Epidermal melanocyte (primary cell): ENCODE results near the gene NECAB2.
"Not testable (repeated sequence)": the region's sequence is repeated elsewhere in the genome, so short reads cannot be mapped to it uniquely, and the experiment has no call there.

Experiments used
- DNase-seq: peaks from one replicate; pipeline ENCODE4 v3.0.0; 2011; ENCODE audit warnings: low spot score; ENCODE audit not compliant: insufficient read length

The NECAB2 gene

GRCh38 chr16:83936581-83937165 is 31.4 kb upstream of the NECAB2 start:
- DNase-seq, result no peak

- no peak for DNase-seq
Measured at GRCh38 chr16:83937267-83937666, 30.8 kb upstream of the NECAB2 start.

- no peak for DNase-seq
Measured at GRCh38 chr16:83937922-83938885, 29.8 kb upstream of the NECAB2 start.

- DNase-seq, result no peak
Measured at GRCh38 chr16:83939266-83939855, 28.7 kb upstream of the NECAB2 start.

DNA sequence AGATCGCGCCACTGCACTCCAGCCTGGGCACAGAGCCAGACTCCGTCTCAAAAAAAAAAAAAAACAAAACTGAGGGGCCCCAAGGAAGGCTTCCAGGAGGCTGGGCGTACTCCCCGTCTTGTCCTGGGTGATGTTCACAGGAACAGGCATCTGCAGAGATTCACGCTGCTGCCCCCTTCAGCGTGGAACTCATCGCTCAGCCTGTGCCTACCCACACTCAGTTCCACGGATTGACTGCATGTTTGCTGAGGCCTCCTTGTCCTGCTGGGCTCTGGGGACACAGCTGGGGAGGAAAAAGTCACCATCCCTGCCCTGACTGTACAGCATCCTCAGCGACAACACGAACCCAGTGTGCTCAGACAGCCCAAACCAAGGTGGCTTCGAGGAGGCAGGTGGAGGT is 27.9 kb upstream of the NECAB2 start:
- no peak for DNase-seq

DNA sequence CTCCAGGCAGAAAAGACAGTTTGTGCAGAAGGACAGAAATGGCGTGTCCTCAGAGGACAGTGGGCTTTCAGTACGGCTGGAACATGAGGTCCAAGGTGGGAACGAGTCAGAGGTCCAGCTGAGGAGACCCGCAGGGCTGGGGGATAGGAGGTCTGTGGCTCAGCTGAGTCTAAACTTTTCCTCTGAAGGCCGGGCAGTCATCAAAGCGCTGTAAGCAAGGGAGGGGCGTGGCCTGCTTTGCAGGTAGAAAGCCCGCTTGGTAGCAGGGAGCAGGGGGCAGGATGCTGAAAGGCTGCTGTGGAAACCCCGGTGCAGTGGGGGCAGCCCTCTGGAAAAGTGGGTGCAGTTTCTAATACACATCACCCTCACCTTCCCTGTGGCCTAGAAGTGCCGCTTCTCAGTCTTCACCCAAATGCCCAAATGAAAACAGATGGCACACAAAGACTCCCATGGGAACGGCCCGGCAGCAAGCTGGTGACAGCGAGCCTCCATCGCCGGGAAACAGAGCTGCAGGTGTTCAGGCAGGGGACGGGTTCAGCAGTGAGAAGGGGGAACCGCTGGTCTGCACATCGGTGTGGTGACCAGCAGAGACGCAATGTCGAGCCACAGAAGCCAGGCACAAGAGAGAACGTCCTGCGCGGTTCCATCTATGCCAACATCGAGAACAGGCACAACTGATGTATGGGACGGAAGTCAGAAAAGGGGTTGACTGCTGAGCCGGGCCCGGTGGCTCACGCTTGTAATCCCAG is 27.2 kb upstream of the NECAB2 start:
- DNase-seq, result no peak

DNA sequence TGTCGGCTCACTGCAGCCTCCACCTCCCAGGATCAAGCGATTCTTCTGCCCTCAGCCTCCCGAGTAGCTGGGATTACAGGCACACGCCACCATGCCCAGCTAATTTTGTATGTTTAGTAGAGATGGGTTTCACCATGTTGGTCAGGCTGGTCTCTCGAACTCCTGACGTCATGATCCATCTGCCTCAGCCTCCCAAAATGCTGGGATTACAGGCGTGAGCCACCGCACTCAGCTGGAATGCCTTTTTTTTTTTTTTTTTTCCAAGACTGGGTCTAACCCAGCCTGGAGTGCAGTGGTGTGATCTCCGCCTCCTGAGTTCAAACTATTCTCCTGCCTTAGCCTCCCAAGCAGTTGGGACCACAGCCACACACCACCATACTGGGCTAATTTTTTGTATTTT is 26.5 kb upstream of the NECAB2 start:
- not testable (repeated sequence) for DNase-seq

DNA sequence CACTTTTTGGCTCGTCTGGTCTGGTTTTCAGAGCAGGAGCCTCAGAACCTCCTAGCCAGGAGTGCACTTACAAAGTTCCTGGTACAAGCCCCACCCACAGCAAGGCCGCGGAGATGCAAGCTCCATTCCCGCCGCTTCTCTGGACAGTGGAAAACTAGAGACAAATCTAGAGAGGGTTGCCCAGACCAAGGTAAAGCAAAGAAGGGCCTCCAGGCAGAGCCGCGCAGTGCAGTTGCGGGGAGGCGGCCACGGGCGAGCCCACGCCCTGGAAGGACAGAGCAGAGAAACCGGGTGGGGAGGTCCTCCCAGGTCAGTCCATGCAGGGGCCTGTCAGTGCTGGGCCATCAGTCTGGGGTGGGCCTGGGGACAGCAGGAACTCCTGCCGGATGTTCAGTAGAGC is 26.0 kb upstream of the NECAB2 start:
- DNase-seq, result no peak

DNA sequence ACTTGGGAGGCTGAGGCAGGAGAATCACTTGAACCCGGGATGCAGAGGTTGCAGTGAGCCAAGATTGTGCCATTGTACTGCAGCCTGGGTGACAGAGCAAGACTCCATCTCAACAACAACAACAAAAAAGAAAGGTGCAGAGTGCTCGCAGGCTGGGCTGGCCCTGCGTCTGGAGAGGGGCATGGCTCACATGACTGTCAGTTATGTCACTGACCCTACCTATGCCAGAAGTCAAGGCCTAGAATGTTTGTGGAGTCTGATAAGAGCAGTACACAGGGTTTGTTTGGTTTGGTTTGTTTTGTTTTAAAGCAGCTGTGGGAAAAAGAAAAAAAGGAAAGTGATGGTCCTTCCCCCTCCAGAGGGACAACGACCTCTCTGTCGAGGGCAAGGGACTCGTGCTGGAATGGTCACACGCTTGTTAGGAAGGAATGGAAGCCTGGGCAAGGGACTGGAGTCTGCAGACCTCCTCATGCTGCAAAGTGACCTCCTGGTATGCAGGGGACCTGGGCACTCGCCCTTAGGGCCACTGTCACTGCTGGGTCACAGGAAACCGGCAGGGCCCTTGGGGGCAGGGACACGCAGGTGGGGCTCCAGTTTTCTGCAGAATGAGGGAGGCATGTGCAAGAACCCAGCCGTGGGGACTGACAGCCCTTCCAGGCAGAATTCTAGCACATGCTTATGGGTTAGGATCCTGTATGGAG is 25.1 kb upstream of the NECAB2 start:
- DNase-seq, result no peak

DNA sequence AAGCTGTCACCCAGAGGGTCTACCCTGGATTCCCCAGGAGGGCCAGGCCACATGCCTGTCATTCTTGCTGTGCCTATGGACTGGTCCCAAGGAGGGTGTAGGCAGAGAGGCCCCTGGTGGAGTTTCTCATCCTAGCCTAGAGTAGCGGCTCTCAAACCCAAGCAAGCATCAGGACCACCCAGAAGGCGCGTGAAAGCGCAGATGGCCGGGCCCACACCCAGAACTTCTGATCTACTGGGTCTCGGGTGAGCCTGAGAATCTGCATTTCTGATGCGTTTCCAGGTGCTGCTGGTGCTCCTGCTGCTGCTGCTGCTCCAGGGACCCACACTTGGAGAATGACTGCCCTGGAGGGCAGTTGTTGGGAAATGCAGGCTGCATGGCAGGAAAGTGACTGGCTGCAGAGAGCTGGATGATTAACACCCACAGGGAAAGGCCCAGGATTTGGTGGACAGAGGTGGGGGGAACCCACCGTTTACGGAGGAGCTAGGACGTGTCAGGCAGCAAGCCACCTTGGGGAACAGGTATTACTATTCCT is 24.5 kb upstream of the NECAB2 start:
- no peak for DNase-seq

DNA sequence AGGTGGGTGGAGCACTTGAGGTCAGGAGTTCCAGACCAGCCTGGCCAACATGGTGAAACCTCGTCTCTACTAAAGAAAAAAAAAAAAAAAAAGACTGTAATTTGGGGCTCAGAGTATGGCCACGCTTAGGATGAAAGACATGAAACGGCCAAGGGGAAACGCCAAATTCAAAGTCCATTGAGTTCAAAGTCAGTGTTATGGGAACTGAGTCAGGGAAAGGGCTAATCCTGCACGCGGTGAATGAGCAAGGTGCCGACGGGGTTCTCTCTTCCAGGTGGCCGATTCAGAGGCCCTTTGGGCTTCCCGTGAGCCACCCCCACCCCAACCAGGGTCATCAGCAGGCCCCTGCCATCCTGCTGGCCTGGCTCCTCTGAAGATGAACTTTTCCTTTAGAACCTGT is 22.5 kb upstream of the NECAB2 start:
- no peak for DNase-seq

DNA sequence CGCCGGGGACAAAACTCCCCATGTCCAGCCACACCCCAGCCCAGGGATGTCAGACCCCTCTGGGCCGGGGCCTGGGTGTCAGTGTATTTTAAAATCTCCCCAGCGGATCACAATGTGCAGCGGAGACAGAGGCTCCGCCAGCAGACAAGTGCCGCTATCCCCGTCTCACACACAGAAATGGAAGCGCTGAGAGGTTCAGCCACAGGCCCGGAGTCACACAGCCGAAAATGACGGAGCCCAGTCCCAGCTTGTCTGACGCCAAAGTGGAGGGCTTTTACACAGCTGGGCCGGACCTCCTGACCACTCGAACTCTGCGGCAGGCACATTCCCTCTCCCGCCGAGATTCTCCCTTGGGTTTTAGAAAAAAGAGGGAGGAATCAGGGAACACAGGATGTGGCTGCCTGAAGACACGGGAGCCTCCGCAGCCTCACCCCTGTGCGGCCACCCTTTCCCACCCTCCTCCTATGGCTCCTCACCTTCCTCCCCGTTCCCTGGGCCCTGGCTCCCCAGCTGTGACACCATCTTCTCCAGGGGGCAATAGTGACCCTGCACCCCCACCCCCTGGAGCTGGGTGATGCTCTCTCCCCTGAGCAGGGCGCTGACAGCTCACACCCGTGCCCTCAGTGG is 21.8 kb upstream of the NECAB2 start:
- DNase-seq, result no peak

- DNase-seq, result no peak
Measured at GRCh38 chr16:83946781-83947566, 21.1 kb upstream of the NECAB2 start.

DNA sequence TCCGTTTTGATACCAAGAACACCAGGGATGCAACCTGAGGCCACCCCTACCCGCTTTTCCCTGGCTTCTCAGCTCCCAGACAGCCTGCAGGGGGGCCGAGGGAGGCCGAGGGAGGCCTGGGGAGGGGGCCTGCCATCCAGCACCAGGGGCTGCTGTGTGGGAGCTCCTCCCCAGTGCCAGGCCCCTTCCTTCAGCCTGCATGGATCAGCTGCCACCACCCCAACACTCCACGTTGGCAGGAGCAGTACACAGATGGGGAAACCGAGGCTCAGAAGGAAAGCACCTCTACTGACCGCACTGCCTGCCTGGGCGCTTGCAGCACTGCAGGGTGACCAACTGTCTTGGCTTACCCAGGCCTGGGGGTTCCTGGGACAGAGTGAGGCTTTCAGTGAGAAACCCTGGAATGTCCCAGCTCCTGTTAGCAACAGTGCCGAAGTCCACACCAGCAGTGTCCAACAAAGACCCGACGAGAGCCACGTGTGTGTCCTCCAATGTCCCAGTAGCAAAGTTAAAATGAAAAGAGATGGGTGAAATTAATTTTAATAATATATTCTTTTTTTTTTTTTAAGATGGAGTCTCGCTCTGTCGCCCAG is 20.3 kb upstream of the NECAB2 start:
- DNase-seq, result no peak

DNA sequence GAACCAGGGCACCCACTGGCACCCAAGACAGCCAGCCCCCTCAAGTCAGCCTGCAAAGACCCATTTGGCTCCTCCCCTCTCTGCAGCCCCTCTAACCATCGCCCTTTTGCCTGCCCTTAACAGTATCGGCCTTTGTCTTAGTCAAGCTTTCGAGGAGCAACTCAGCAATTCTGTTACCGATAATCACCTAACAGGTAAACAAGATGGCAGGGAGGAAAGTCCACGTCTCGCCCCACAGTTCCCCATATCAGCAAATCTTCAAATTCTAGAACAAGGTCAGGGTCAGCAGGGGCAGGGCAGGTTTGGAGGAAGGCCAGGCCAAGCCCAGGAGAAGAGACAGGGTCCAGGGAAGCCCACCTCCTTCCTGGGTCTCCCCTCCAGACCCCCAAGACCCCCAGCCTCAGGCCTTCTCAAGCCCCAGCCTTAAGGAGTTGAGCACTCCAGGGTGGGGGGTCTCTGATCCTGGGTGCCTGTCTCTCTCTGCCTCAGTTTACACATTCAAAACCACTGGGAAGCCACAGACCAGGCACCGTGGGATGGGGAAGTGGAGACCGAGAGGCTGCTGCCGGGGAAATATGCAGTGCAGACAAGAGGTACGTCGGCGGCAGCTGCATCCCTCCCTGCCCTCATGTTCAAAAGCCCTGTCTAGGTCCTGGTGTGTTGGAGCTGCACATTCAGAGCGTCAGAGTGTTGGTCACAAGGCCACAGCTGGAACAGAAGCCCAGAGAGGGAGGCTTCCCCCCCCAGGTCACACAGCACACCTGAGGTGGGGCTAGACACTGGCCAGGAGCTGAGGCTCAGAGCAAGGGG is 18.9 kb upstream of the NECAB2 start:
- no peak for DNase-seq

GRCh38 chr16:83949724-83950001 is 18.4 kb upstream of the NECAB2 start:
- no peak for DNase-seq

DNA sequence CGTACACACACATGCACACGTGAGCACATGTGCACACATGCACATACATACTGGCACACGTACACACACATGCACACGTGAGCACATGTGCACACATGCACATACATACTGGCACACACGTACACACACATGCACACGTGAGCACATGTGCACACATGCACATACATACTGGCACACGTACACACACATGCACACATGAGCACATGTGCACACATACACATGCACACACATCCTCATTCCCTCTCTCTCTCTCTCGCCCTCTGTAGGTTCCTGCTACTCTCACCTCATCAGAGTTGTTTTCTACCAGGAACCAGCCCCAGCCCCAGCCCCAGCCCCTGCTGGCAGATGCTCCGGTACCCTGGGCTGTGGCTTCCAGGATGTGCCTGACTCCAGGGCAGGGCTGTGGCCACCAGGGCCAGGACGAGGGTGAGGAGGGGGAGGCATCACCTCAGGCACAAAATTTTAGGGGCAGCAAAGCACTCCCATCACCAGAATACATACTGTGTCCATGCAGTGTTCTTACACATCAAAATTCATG is 17.1 kb upstream of the NECAB2 start:
- not testable (repeated sequence) for DNase-seq

DNA sequence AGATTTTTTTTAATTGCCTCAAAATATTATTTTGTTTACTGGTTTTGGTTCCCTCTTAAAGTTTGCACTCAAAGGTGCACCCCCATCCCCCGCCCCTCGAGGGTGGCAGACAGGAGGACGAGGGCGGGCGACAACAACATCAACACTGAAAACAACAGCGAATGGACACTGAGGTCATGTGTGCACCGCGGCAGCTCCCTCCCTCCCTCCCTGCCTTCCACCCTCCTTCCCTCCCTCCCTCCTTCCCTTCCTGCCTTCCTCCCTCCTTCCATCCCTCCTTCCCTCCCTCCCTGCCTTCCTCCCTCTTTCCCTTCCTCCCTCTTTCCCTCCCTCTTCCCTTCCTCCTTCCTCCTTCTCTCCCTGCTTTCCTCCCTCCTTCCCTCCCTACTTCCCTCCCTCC is 16.5 kb upstream of the NECAB2 start:
- no peak for DNase-seq
